ENCODE measurements around the gene FIGNL1.

Gene FIGNL1

DNA sequence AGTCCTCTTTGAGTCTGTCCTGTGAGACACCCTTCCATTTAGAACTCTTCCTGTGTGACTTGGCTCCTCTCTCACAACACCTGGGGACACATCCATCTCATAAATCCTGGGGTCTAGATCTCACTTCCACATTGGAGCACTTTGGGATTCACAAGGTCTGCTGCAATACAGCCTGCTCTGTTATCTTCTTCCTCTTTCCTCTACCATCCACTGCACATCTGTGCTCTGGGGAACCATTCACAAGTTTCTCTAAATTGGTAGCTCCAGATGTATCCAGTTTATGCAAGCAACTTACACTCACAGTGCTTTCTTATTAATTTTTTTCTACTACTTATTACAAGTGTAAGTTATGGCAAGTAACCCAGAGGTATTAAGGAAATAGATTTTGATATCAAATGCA is 5.5 kb upstream of the FIGNL1 start:
- Histone ChIP-seq H3K4me3 (ENCODE audit: low read depth in 1 of 2, low read length in 2 of 2) (no peak overlapping the region), H3K27me3 (ENCODE audit: low read depth, low read length) (no peaks in the 10 kb centered on the region), H3K9me3 (ENCODE audit: control insufficient read depth in 1 of 2, low read length in 2 of 2) (no peaks in the 10 kb centered on the region), H3K4me1 (ENCODE audit: control insufficient read depth in 1 of 2, insufficient read depth in 2 of 2, low read length in 2 of 2) (no peaks in the 10 kb centered on the region), H3K27ac (ENCODE audit: low read length) (no peak overlapping the region), H3K36me3 (ENCODE audit: control insufficient read depth in 1 of 2, insufficient read depth in 2 of 2, low read length in 2 of 2) (no peaks in the 10 kb centered on the region)

- Histone ChIP-seq H3K27me3 (ENCODE audit: low read depth, low read length) (no peaks in the 10 kb centered on the region), H3K27ac (ENCODE audit: low read length) (no peak overlapping the region), H3K36me3 (ENCODE audit: control insufficient read depth in 1 of 2, insufficient read depth in 2 of 2, low read length in 2 of 2) (no peaks in the 10 kb centered on the region), H3K9me3 (ENCODE audit: control insufficient read depth in 1 of 2, low read length in 2 of 2) (no peaks in the 10 kb centered on the region), H3K4me3 (ENCODE audit: low read depth in 1 of 2, low read length in 2 of 2) (no peak overlapping the region), H3K4me1 (ENCODE audit: control insufficient read depth in 1 of 2, insufficient read depth in 2 of 2, low read length in 2 of 2) (peaks cover 0 to under 1% of the 10 kb centered on the region in 2 donors)
These were observed 4.8 kb upstream of the FIGNL1 start for GRCh38 chr7:50454968-50455367.

- H3K4me1 ChIP-seq (ENCODE audit: control insufficient read depth in 1 of 2, insufficient read depth in 2 of 2, low read length in 2 of 2) = peaks cover 5 to 11% of the 10 kb centered on the region in 2 donors
- H3K27ac ChIP-seq (ENCODE audit: low read length) = no peak overlapping the region
- peaks cover 14 to 15% of the 10 kb centered on the region in 2 donors for H3K36me3 ChIP-seq (ENCODE audit: control insufficient read depth in 1 of 2, insufficient read depth in 2 of 2, low read length in 2 of 2)
- no peaks in the 10 kb centered on the region for H3K9me3 ChIP-seq (ENCODE audit: control insufficient read depth in 1 of 2, low read length in 2 of 2)
- peak overlapping the region; percentile 49 to 97 for H3K4me3 ChIP-seq (ENCODE audit: low read depth in 1 of 2, low read length in 2 of 2)
- no peaks in the 10 kb centered on the region for H3K27me3 ChIP-seq (ENCODE audit: low read depth, low read length)
These were observed 461 bp upstream of the FIGNL1 start for GRCh38 chr7:50450590-50451032.

DNA sequence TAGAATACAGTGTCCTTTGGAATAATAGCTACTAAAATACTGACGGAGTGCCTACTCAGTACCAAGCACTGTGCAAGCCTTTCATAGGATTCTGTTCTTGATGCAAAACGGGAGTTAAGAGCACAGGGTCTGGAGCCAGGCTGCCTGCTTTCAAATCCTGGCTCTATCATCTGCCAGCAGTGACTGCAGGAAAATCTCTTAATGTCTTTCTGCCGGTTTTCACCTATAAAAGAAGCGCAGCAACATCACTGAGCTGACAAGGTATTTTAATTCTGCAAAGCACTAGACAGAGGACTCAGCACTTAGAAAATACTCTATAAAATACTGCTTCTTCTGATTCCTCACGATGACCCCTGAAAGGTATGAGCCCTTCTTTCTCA is 659 bp downstream of the FIGNL1 start:
- Histone ChIP-seq H3K36me3 (ENCODE audit: control insufficient read depth in 1 of 2, insufficient read depth in 2 of 2, low read length in 2 of 2) (peaks cover 20 to 21% of the 10 kb centered on the region in 2 donors), H3K27me3 (ENCODE audit: low read depth, low read length) (no peaks in the 10 kb centered on the region), H3K27ac (ENCODE audit: low read length) (no peak overlapping the region), H3K4me3 (ENCODE audit: low read depth in 1 of 2, low read length in 2 of 2) (peak overlapping the region; percentile 49 to 97), H3K4me1 (ENCODE audit: control insufficient read depth in 1 of 2, insufficient read depth in 2 of 2, low read length in 2 of 2) (peaks cover 5 to 11% of the 10 kb centered on the region in 2 donors), H3K9me3 (ENCODE audit: control insufficient read depth in 1 of 2, low read length in 2 of 2) (no peaks in the 10 kb centered on the region)

DNA sequence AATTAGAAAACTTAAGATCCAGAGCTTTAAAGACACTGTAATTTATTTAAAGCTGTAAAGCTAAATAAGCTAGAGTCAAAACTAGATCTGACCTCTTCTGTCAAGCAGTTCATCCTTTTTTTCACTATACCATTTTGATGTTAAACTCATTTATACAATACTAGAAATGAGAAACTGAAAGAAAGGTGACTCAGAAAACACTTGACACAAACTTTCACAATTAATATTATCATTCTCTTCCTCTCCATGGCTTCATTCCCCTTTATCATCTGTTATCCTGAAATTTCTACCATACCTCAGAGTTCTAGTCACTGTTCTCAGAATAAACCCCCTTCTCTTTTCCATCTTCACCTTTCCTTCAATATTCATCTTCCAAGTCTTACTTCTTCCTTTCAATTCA is 1.3 kb downstream of the FIGNL1 start:
- Histone ChIP-seq H3K36me3 (ENCODE audit: control insufficient read depth in 1 of 2, insufficient read depth in 2 of 2, low read length in 2 of 2) (peaks cover 20 to 24% of the 10 kb centered on the region in 2 donors), H3K27ac (ENCODE audit: low read length) (no peak overlapping the region), H3K9me3 (ENCODE audit: control insufficient read depth in 1 of 2, low read length in 2 of 2) (no peaks in the 10 kb centered on the region), H3K4me3 (ENCODE audit: low read depth in 1 of 2, low read length in 2 of 2) (peak overlapping the region in 1 of 2 donors; percentile 49), H3K27me3 (ENCODE audit: low read depth, low read length) (no peaks in the 10 kb centered on the region), H3K4me1 (ENCODE audit: control insufficient read depth in 1 of 2, insufficient read depth in 2 of 2, low read length in 2 of 2) (peaks cover 5 to 11% of the 10 kb centered on the region in 2 donors)

DNA sequence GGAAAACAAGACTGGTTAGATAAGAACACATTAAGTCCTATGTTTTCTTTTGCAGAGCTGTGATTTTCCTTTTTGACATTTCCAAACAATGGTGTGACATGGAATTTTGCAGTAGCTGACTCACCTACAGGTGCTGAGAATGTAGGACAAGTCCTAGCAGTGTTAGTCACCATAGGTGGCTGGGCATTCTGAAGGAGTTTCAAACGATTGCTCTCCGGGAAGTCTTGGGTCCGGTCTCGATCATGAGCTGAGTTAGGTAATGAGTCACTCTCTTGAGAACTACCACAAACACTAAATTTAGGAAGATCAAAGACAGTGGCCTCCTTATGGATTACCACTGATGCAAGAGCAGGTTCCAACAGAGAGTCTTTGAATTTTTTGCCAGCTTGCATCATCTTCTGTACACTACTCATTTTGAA is 3.6 kb downstream of the FIGNL1 start:
- Histone ChIP-seq H3K36me3 (ENCODE audit: control insufficient read depth in 1 of 2, insufficient read depth in 2 of 2, low read length in 2 of 2) (peaks cover 20 to 25% of the 10 kb centered on the region in 2 donors), H3K9me3 (ENCODE audit: control insufficient read depth in 1 of 2, low read length in 2 of 2) (no peaks in the 10 kb centered on the region), H3K4me1 (ENCODE audit: control insufficient read depth in 1 of 2, insufficient read depth in 2 of 2, low read length in 2 of 2) (peaks cover 5 to 11% of the 10 kb centered on the region in 2 donors), H3K4me3 (ENCODE audit: low read depth in 1 of 2, low read length in 2 of 2) (no peak overlapping the region), H3K27me3 (ENCODE audit: low read depth, low read length) (no peaks in the 10 kb centered on the region), H3K27ac (ENCODE audit: low read length) (no peak overlapping the region)

DNA sequence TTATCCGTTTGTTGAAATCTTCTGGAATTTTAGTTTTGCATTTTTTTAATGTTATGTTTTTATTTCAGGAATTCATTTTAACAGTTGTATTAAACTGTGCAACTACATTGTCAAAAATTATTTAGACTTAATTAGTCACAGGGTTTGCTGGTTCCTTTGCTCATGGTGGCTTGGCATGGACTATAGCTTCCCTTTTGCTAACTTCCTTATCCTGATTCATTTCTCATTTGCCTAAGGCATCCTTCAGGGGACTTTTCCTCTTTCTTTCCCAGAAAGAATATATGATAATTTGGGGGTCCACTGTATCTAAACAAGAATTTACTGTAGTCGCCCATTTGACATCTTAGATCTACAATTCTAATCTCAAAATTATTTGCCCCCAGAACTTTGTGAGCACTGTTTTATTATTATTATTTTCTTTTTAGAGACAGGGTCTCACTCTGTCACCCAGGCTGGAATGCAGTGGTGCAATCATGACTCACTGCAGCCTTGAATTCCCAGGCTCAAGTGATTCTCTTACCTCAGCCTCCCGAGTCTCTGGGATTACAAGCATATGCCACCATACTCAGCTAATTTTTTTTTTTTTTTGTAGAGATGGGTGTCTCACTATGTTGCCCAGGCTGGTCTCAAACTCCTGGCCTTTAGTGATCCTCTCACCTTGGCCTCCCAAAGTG is 13.9 kb downstream of the FIGNL1 start:
- H3K27ac ChIP-seq (ENCODE audit: low read length) = no peak overlapping the region
- H3K27me3 ChIP-seq (ENCODE audit: low read depth, low read length) = no peaks in the 10 kb centered on the region
- no peaks in the 10 kb centered on the region for H3K9me3 ChIP-seq (ENCODE audit: control insufficient read depth in 1 of 2, low read length in 2 of 2)
- H3K36me3 ChIP-seq (ENCODE audit: control insufficient read depth in 1 of 2, insufficient read depth in 2 of 2, low read length in 2 of 2) = peaks cover 6 to 18% of the 10 kb centered on the region in 2 donors
- H3K4me3 ChIP-seq (ENCODE audit: low read depth in 1 of 2, low read length in 2 of 2) = no peak overlapping the region
- H3K4me1 ChIP-seq (ENCODE audit: control insufficient read depth in 1 of 2, insufficient read depth in 2 of 2, low read length in 2 of 2) = no peaks in the 10 kb centered on the region

DNA sequence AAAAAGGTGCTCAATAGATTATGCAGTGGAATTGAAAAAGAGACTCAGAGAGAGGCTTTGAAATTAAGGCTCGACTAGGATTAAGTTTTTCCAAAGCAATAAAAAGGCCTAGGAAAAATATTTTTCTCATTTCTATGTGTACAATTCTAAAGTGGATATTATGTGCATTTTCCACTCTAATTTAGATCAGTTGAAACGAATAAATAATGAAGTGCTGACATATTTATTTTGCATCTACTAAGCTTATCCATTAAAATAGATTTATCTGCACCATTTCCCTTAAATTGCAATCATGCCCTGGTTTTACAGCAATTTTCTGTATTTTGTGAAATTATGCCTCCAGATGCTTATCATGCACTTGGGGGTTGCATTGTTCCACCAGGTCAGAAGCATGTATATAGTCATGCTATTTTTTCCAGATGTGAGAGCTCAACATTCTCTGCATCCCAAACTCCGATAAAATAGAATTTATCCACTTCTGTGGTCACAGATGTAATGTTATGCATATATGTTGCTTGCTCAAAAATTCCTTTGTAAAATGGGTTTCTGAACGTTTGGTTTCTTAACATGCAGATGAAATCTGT is 18.3 kb downstream of the FIGNL1 start:
- H3K36me3 ChIP-seq (ENCODE audit: control insufficient read depth in 1 of 2, insufficient read depth in 2 of 2, low read length in 2 of 2) = no peaks in the 10 kb centered on the region
- no peak overlapping the region for H3K4me3 ChIP-seq (ENCODE audit: low read depth in 1 of 2, low read length in 2 of 2)
- no peak overlapping the region for H3K27ac ChIP-seq (ENCODE audit: low read length)
- H3K27me3 ChIP-seq (ENCODE audit: low read depth, low read length) = no peaks in the 10 kb centered on the region
- H3K4me1 ChIP-seq (ENCODE audit: control insufficient read depth in 1 of 2, insufficient read depth in 2 of 2, low read length in 2 of 2) = no peaks in the 10 kb centered on the region
- H3K9me3 ChIP-seq (ENCODE audit: control insufficient read depth in 1 of 2, low read length in 2 of 2) = no peaks in the 10 kb centered on the region

DNA sequence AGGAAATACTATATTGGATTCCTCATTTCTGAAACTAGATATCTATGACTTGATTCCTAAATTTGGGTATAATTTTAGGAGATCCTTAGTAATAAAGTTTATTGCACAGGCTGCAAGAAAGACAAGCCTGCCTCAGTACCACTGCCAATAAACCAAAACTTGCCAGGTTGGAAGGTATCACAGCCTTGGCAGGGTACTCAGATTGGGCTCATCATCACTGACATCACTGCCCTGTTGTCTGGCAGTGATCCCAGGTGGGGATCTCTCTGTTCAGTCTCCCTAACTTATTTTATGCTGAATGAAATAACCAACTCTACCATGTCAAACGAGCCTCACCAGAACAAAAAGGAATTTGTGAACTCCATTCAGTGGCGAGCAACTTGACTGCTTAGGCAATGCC is 18.8 kb downstream of the FIGNL1 start:
- Histone ChIP-seq H3K36me3 (ENCODE audit: control insufficient read depth in 1 of 2, insufficient read depth in 2 of 2, low read length in 2 of 2) (no peaks in the 10 kb centered on the region), H3K9me3 (ENCODE audit: control insufficient read depth in 1 of 2, low read length in 2 of 2) (no peaks in the 10 kb centered on the region), H3K4me1 (ENCODE audit: control insufficient read depth in 1 of 2, insufficient read depth in 2 of 2, low read length in 2 of 2) (no peaks in the 10 kb centered on the region), H3K27ac (ENCODE audit: low read length) (no peak overlapping the region), H3K27me3 (ENCODE audit: low read depth, low read length) (no peaks in the 10 kb centered on the region), H3K4me3 (ENCODE audit: low read depth in 1 of 2, low read length in 2 of 2) (no peak overlapping the region)

GRCh38 chr7:50428911-50429310 is 21.2 kb downstream of the FIGNL1 start:
- Histone ChIP-seq H3K27me3 (ENCODE audit: low read depth, low read length) (no peaks in the 10 kb centered on the region), H3K27ac (ENCODE audit: low read length) (no peak overlapping the region), H3K4me3 (ENCODE audit: low read depth in 1 of 2, low read length in 2 of 2) (no peak overlapping the region), H3K9me3 (ENCODE audit: control insufficient read depth in 1 of 2, low read length in 2 of 2) (no peaks in the 10 kb centered on the region), H3K36me3 (ENCODE audit: control insufficient read depth in 1 of 2, insufficient read depth in 2 of 2, low read length in 2 of 2) (no peaks in the 10 kb centered on the region), H3K4me1 (ENCODE audit: control insufficient read depth in 1 of 2, insufficient read depth in 2 of 2, low read length in 2 of 2) (no peaks in the 10 kb centered on the region)

GRCh38 chr7:50427518-50427917 is 22.6 kb downstream of the FIGNL1 start:
- Histone ChIP-seq H3K27me3 (ENCODE audit: low read depth, low read length) (no peaks in the 10 kb centered on the region), H3K4me3 (ENCODE audit: low read depth in 1 of 2, low read length in 2 of 2) (no peak overlapping the region), H3K4me1 (ENCODE audit: control insufficient read depth in 1 of 2, insufficient read depth in 2 of 2, low read length in 2 of 2) (no peaks in the 10 kb centered on the region), H3K27ac (ENCODE audit: low read length) (no peak overlapping the region), H3K36me3 (ENCODE audit: control insufficient read depth in 1 of 2, insufficient read depth in 2 of 2, low read length in 2 of 2) (no peaks in the 10 kb centered on the region), H3K9me3 (ENCODE audit: control insufficient read depth in 1 of 2, low read length in 2 of 2) (no peaks in the 10 kb centered on the region)

Data from muscle layer of duodenum (tissue), 2 donors.